ENCODE measurements around the gene DLG2. TPM values are rescaled to one million over a fixed set of nuclear protein-coding genes. Genes with fewer than 3 reads are reported as not detected.

DLG2 gene
- total and polyA plus RNA-seq, 2 donors (not counting 3 experiments of a cell fraction or from before 2014, with no cell fraction given) = 0.15 to 1.1 TPM

DNA sequence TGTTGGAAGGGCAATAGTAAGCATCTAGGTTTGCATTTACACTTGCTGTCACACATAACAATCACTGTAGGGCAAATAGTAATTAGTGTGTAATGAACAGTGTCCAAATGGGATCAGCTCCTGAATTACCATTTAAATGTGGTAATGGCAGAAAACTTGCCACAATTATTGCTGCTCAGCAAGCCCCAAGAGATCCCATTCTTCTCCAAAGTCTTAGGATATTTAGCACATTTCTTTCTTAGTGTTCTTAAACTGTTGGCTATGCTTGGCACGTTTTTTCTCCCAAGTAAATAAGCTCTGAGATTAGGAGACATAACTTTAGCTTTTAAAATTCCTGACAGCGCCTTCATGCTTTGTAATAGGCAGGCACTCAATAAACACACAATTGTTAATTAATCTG is 1037.0 kb downstream of the DLG2 start:
- no peak overlapping the region for H3K4me3 ChIP-seq (replicated peaks in 1 of 3; ENCODE audit: insufficient read depth in 1 of 3, low read depth in 1 of 3, low read length in 3 of 3)
- no peak overlapping the region for H3K4me2 ChIP-seq (ENCODE audit: insufficient read depth, low read length)
- BruUV-seq (replicated peaks) = no TSS peak
- POLR2A ChIA-PET = no interaction called here
- H3K9me3 ChIP-seq (replicated peaks; ENCODE audit: control insufficient read depth, insufficient read depth, low read length) = no peaks in the 10 kb centered on the region
- no peaks in the 10 kb centered on the region for H3K4me1 ChIP-seq (ENCODE audit: control insufficient read depth, extremely low read depth, insufficient read depth, low read length)
- DNase-seq (ENCODE audit: low read depth, low spot score) (no peak), FAIRE-seq (no peak)
- H3K27ac ChIP-seq (ENCODE audit: insufficient read depth, low read depth, low read length) = no peak overlapping the region
- no peaks in the 10 kb centered on the region for H4K20me1 ChIP-seq (replicated peaks; ENCODE audit: control insufficient read depth, extremely low read depth, insufficient read depth, low read length)
- CTCF ChIA-PET = no interaction called here
- H3K27me3 ChIP-seq (ENCODE audit: control insufficient read depth in 2 of 2, insufficient read depth in 2 of 2, low read length in 2 of 2) = no peaks in the 10 kb centered on the region
- H3K9ac ChIP-seq (replicated peaks; ENCODE audit: extremely low read depth, insufficient read depth, low read length) = no peak overlapping the region
- TF ChIP-seq JUN (IDR thresholded peaks at IDR 0.05; ENCODE audit: borderline replicate concordance, insufficient read depth, insufficient read length, low read depth) = no peak
- no peak for TF ChIP-seq POLR2A (IDR thresholded peaks at IDR 0.05; ENCODE audit: low read depth, low read length)
- no peak for TF ChIP-seq FOS (IDR thresholded peaks at IDR 0.05; ENCODE audit: borderline replicate concordance, insufficient read depth, low read length)
- TF ChIP-seq, protein P1, sequence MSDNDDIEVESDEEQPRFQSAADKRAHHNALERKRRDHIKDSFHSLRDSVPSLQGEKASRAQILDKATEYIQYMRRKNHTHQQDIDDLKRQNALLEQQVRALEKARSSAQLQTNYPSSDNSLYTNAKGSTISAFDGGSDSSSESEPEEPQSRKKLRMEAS (IDR thresholded peaks at IDR 0.05; ENCODE audit: insufficient read depth, insufficient read length) = no peak
- TF ChIP-seq EZH2 (IDR thresholded peaks at IDR 0.05; ENCODE audit: borderline replicate concordance, low read depth, low read length, severe bottlenecking) = no peak
- TF ChIP-seq POLR2AphosphoS5 (IDR thresholded peaks at IDR 0.05; ENCODE audit: insufficient read depth, low read depth, low read length) = no peak
- TF ChIP-seq, protein P2, sequence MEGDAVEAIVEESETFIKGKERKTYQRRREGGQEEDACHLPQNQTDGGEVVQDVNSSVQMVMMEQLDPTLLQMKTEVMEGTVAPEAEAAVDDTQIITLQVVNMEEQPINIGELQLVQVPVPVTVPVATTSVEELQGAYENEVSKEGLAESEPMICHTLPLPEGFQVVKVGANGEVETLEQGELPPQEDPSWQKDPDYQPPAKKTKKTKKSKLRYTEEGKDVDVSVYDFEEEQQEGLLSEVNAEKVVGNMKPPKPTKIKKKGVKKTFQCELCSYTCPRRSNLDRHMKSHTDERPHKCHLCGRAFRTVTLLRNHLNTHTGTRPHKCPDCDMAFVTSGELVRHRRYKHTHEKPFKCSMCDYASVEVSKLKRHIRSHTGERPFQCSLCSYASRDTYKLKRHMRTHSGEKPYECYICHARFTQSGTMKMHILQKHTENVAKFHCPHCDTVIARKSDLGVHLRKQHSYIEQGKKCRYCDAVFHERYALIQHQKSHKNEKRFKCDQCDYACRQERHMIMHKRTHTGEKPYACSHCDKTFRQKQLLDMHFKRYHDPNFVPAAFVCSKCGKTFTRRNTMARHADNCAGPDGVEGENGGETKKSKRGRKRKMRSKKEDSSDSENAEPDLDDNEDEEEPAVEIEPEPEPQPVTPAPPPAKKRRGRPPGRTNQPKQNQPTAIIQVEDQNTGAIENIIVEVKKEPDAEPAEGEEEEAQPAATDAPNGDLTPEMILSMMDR (IDR thresholded peaks at IDR 0.05; ENCODE audit: extremely low read depth in 1 of 2, insufficient read depth in 1 of 2, low read depth in 1 of 2, low read length in 2 of 2) = no peak
- TF ChIP-seq GATA2 (IDR thresholded peaks at IDR 0.05; ENCODE audit: insufficient read depth, insufficient read length, low read depth, low read length) = no peak
- no peak for TF ChIP-seq MYC (IDR thresholded peaks at IDR 0.05; ENCODE audit: low read depth, low read length)
- intact Hi-C loops (cut with micrococcal nuclease) = no loop called here
- H2AFZ ChIP-seq (ENCODE audit: low read depth, low read length) = no peak overlapping the region
- dilution Hi-C loops (cut with MboI; ENCODE audit: extremely low pct_ligation_motif_present, low sequenced_read_pairs) = no loop called here
- H3K79me2 ChIP-seq (ENCODE audit: control insufficient read depth, insufficient read depth, low read length) = no peaks in the 10 kb centered on the region
- H3K36me3 ChIP-seq (ENCODE audit: control insufficient read depth in 2 of 2, extremely low read depth in 1 of 2, insufficient read depth in 2 of 2, low read length in 2 of 2) = no peaks in the 10 kb centered on the region
- no peaks in the 10 kb centered on the region for H3K9me1 ChIP-seq (replicated peaks; ENCODE audit: control insufficient read depth, extremely low read depth, insufficient read depth, low read length)
